Type B pancreatic cell (in vitro differentiated cells): ENCODE measurements around the gene KLF16. TPM values are rescaled to one million over a fixed set of nuclear protein-coding genes. Genes with fewer than 3 reads are reported as not detected.
A peak's percentile ranks its signal among the peaks of the same experiment; 100 is the strongest.
"Not testable (repeated sequence)": the region's sequence is repeated elsewhere in the genome, so short reads cannot be mapped to it uniquely, and the experiment has no call there.

ENCODE experiments used
- DNase-seq: peaks from one replicate; pipeline ENCODE4 v3.0.0; 2021; ENCODE audit warnings: mixed read lengths; ENCODE audit not compliant: unreplicated experiment; ENCODE audit errors: extremely low spot score
- H3K27ac Mint-ChIP-seq: 2 replicates; pipeline ENCODE4 v1.8.0; 2021; ENCODE audit warnings: mild to moderate bottlenecking, mixed read lengths
- H3K27me3 Mint-ChIP-seq: 2 replicates; pipeline ENCODE4 v1.8.0; 2021; ENCODE audit warnings: mixed read lengths
- H3K36me3 Mint-ChIP-seq: 2 replicates; pipeline ENCODE4 v1.8.0; 2021; ENCODE audit warnings: mixed read lengths
- H3K4me1 Mint-ChIP-seq: one replicate; pipeline ENCODE4 v1.8.0; 2021; ENCODE audit warnings: mixed read lengths; ENCODE audit not compliant: unreplicated experiment
- H3K4me3 Mint-ChIP-seq: 2 replicates; pipeline ENCODE4 v1.8.0; 2021; ENCODE audit warnings: mild to moderate bottlenecking, mixed read lengths
- H3K9me3 Mint-ChIP-seq: 2 replicates; pipeline ENCODE4 v1.8.0; 2021; ENCODE audit warnings: mixed read lengths
- total RNA-seq: library from RNA; stranded (reverse); gene quantifications from 2 replicates; pipeline ENCODE4 v1.2.1, GENCODE V29; 2021; ENCODE audit warnings: low replicate concordance
- TF ChIP-seq, protein P1 (sequence below): fragments of 200-600 bp; sonication (generic); conservative IDR thresholded peaks from 2 replicates; pipeline ENCODE4 v1.5.0; 2021; ENCODE audit warnings: antibody characterized with exemption, mild to moderate bottlenecking

KLF16 gene
- total RNA-seq, 1 donor from 2014 or later, result 17.9 TPM

DNA sequence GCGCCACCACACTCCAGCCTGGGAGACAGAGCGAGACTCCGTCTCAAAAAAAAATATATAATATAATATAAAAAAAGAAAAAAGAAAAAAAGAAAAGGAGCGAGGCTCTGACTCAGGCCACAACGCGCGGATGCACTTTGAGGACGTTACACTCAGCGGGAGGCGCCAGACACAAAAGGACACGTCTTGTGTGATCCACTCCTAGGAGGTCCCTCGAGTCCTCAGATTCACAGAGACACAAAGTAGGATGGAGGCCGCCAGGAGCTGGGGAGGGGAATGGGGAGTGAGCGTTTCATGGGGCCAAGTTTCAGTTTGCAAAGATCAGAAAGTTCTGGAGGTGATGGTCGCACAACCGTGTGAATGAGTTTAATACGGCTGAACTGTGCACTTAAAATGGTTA is 30.4 kb upstream of the KLF16 start:
- no peaks in the 10 kb centered on the region for H3K9me3 Mint-ChIP-seq
- peaks cover 5% of the 10 kb centered on the region for H3K4me1 Mint-ChIP-seq

GRCh38 chr19:1889907-1890306 is 26.5 kb upstream of the KLF16 start:
- Mint-ChIP-seq H3K36me3 (no peaks in the 10 kb centered on the region), H3K27ac (peak overlapping the region; percentile 16), H3K27me3 (no peaks in the 10 kb centered on the region), H3K4me1 (peaks cover 6% of the 10 kb centered on the region), H3K4me3 (no peak overlapping the region), H3K9me3 (no peaks in the 10 kb centered on the region)
- no peak for DNase-seq
- TF ChIP-seq, protein P1, sequence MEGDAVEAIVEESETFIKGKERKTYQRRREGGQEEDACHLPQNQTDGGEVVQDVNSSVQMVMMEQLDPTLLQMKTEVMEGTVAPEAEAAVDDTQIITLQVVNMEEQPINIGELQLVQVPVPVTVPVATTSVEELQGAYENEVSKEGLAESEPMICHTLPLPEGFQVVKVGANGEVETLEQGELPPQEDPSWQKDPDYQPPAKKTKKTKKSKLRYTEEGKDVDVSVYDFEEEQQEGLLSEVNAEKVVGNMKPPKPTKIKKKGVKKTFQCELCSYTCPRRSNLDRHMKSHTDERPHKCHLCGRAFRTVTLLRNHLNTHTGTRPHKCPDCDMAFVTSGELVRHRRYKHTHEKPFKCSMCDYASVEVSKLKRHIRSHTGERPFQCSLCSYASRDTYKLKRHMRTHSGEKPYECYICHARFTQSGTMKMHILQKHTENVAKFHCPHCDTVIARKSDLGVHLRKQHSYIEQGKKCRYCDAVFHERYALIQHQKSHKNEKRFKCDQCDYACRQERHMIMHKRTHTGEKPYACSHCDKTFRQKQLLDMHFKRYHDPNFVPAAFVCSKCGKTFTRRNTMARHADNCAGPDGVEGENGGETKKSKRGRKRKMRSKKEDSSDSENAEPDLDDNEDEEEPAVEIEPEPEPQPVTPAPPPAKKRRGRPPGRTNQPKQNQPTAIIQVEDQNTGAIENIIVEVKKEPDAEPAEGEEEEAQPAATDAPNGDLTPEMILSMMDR, result no peak

More for the DNA sequence above, 30.4 kb upstream of the KLF16 start:
- Mint-ChIP-seq H3K36me3 (no peaks in the 10 kb centered on the region), H3K4me3 (no peak overlapping the region), H3K27me3 (no peaks in the 10 kb centered on the region), H3K27ac (no peak overlapping the region)
- no peak for DNase-seq
- TF ChIP-seq, protein P1, result no peak

- peaks cover 17% of the 10 kb centered on the region for H3K4me1 Mint-ChIP-seq
- no peak overlapping the region for H3K4me3 Mint-ChIP-seq
- peaks cover 4% of the 10 kb centered on the region for H3K36me3 Mint-ChIP-seq
- no peak overlapping the region for H3K27ac Mint-ChIP-seq
- TF ChIP-seq, protein P1, result no peak
- no peaks in the 10 kb centered on the region for H3K27me3 Mint-ChIP-seq
- no peaks in the 10 kb centered on the region for H3K9me3 Mint-ChIP-seq
- DNase-seq, result no peak
These were observed 25.0 kb upstream of the KLF16 start for GRCh38 chr19:1888385-1888784.

DNA sequence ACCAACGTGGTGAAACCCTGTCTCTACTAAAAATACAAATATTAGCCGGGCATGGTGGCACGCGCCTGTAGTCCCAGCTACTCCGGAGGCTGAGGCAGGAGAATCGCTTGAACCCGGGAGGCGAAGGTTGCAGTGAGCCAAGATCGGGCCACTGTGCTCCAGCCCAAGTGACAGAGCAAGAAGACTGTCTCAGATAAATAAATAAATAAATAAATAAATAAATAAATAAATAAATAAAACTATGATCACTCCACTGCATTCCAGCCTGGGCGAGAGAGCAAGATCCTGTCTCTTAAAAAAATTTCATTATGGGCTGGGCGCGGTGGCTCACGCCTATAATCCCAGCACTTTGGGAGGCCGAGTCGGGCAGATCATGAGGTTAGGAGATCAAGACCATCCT is 23.0 kb upstream of the KLF16 start:
- not testable (repeated sequence) for DNase-seq, H3K36me3 Mint-ChIP-seq, H3K9me3 Mint-ChIP-seq, H3K4me3 Mint-ChIP-seq, H3K27me3 Mint-ChIP-seq, H3K27ac Mint-ChIP-seq
- peaks cover 30% of the 10 kb centered on the region for H3K4me1 Mint-ChIP-seq

- peaks cover 30% of the 10 kb centered on the region for H3K4me1 Mint-ChIP-seq
- H3K9me3 Mint-ChIP-seq, H3K27me3 Mint-ChIP-seq: not testable (repeated sequence)
These were observed 22.2 kb upstream of the KLF16 start, which contains the start of gene ABHD17A for GRCh38 chr19:1885398-1886119. Gene ABHD17A (minus strand): TSS chr19:1885496. CDS start chr19:1881566, 3,930 bp downstream.

GRCh38 chr19:1884719-1885334 is 21.4 kb upstream of the KLF16 start:
- H3K4me1 Mint-ChIP-seq, result peaks cover 30% of the 10 kb centered on the region
- H3K4me3 Mint-ChIP-seq, result peak overlapping the region; percentile 98
- H3K27me3 Mint-ChIP-seq, result no peaks in the 10 kb centered on the region
- no peak for DNase-seq
- H3K27ac Mint-ChIP-seq, result peak overlapping the region; percentile 95
- H3K36me3 Mint-ChIP-seq, result peaks cover 4% of the 10 kb centered on the region
- TF ChIP-seq, protein P1, result no peak
- H3K9me3 Mint-ChIP-seq, result no peaks in the 10 kb centered on the region

More at GRCh38 chr19:1885398-1886119, 22.2 kb upstream of the KLF16 start, which contains the start of gene ABHD17A:
- H3K36me3 Mint-ChIP-seq, result not testable (repeated sequence)
- H3K27ac Mint-ChIP-seq, result peak within 1 kb of the TSS; percentile 95
- DNase-seq, result peak; percentile 95
- H3K4me3 Mint-ChIP-seq, result peak within 1 kb of the TSS; percentile 98
